Superior temporal gyrus (tissue), 1 donor: ENCODE measurements around the gene ANAPC4.

Experiments used
- DNase-seq: peaks from one replicate; pipeline ENCODE4 v3.0.0-alpha.2; 2016; ENCODE audit errors: extremely low spot score

Gene ANAPC4

DNA sequence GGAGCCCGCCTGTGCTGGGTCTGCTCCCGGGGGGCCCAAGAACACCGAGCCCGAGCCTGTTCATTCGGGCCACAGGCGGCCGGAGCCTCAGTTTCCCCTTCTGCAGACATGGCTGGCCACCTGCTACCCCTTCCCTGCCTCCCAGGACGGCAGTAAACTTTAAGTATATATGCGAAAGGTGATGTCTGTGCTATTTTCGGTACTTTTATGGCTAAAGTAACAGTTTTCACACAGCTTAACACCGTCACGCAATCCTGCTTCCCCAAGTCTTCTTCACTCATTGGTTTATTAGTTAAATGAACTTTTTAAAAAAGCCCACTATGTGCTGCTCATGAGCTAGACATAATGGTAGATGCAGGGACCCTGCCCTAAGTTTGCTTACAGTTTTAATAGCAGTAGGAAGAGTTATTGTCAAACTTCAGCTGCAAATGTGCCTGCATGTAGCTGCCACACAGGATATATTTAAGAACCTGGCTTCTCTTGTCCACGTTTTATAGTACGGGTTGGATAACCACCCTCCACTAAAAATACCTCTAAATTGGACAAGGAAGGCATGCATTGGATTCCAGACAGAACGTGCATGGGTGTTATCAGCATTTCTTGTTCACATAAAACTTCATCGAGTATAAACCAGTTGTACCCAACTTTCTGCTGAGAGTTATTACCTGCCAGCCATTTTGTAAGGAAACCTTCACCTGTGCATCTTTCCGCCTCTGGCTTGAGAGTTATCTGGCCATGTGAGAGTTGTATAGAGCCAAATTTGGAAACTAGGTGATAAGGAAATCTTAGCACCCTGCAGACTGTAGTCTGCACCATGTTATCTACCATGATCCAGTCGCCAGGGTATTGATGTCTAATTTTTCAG is 741 bp downstream of the ANAPC4 start:
- no peak for DNase-seq

DNA sequence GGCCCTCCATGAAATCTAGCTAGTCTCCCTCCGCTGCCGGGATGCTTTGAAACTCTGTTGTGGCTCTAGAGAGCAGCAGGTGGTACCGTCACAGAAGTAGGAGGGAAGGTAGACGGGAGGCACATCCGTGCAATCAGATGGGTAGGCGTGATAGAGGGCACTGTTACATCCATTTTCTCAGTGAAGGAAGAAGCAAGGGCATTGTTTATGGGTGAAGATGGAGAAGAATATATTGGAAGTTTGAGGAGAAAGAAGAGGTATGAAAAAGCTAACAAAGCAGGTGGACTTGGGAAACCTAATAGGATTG is 1.3 kb downstream of the ANAPC4 start:
- no peak for DNase-seq

DNA sequence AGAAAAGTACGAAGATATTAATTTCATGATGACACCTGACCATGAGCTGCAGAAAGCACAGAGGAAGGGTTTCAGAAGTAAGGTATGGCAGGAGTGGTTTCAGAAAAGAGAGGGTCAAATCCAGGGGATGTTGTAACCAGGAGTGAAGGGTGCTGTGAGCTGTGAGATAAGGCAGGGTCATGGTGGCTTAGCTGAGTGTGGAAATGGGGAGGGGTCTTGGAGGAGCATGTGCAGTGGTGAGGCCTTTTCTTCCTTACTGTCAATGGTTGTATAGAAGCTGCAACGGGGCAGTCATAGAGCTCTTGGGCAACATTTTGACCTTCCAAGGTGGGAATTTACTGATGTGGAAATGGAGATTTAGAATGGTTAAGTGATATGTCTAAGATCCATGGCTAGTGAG is 2.5 kb downstream of the ANAPC4 start:
- DNase-seq, result no peak

GRCh38 chr4:25383647-25384046 is 6.6 kb downstream of the ANAPC4 start:
- DNase-seq, result no peak

DNA sequence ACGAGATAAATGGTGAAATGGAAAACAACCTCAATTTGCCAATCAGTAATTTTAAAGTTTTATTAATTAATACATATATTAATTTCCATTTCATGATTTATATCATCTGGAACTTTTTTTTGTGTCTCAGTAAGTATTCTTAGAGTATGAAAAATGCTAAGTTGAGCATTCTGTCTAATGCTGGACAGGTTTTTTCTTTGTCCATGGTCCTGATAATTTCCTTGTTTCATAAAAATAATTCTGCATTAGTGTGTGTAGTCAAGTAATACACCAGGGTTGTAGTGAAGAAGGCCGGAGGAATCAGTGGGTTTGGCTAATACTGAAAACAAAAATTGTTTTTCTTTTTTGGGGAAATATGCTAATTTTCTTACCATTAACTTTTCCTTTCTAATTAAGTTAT is 9.9 kb downstream of the ANAPC4 start:
- no peak for DNase-seq

GRCh38 chr4:25397305-25397704 is 20.2 kb downstream of the ANAPC4 start:
- DNase-seq, result no peak

- no peak for DNase-seq
Measured at GRCh38 chr4:25399510-25399909, 22.4 kb downstream of the ANAPC4 start.

DNA sequence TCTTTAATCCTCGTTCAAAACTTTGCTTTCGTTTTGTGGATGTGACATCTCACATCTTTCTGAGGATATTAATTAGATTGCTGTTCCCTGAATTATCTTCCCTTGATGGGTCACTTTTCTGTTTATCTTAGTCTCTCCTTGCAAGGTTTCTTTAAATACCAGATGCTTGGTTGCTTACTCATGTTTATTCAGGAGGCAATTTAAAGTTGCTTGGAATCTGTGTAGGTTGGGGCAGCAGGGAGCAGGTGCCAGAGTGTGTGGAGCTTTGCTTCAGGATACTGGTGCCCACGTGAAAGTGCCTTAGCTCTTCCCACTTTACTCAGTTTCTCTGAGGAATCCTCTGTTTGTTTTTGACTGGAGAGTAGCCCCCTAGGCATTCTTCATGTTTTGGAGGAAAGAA is 24.0 kb downstream of the ANAPC4 start:
- DNase-seq, result no peak

GRCh38 chr4:25402521-25402920 is 25.5 kb downstream of the ANAPC4 start:
- no peak for DNase-seq

DNA sequence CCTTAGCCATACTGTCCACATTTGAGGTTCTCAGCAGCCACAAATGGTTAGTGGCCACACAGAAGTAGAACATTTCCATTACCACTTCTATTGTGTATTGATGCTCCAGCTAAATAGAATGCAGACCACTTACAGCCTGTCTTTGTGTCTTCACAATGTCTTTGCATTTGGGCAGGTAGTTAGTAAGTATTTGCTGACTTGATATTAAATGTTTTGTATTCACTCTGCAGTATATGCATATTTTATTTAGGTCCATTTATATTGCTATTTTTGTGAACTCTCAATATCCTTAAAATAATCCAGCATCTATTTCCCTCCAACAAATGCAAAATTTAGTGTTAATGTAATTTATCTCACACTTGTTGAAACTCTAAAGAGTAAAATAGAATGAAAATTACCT is 26.6 kb downstream of the ANAPC4 start:
- no peak for DNase-seq

- DNase-seq, result no peak
Measured at GRCh38 chr4:25405453-25405852, 28.4 kb downstream of the ANAPC4 start.

DNA sequence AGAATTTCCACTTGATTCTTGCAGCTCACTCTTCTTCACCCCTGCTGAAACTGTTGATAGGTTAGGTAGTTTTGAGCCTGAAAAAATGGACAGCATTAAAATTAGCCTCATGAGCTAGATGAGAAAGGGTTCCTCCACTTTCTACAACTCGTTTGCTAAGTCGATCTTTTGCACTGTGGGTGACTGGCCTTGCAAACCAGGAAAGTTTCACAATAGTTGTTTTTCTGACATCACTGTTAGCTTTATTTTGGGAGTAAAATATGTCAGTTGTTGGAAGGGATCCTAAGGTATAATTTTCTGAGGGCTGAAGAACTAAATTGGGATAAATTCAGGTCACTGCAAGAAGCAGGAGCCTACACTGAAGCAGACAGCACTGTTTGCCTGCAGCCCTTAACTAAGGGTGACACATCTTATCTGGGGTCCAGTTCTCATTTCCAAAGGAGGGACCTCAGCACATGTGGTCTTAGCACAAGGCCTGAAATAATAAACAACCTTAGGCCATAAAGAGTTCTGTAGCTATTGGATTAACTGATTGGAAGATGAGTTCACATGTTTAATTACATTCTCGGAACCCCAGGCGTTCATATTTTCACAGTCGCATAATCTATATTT is 29.1 kb downstream of the ANAPC4 start:
- no peak for DNase-seq

- no peak for DNase-seq
Measured at GRCh38 chr4:25410820-25411529, 33.9 kb downstream of the ANAPC4 start.

- DNase-seq, result no peak
Measured at GRCh38 chr4:25413261-25413660, 36.2 kb downstream of the ANAPC4 start.

DNA sequence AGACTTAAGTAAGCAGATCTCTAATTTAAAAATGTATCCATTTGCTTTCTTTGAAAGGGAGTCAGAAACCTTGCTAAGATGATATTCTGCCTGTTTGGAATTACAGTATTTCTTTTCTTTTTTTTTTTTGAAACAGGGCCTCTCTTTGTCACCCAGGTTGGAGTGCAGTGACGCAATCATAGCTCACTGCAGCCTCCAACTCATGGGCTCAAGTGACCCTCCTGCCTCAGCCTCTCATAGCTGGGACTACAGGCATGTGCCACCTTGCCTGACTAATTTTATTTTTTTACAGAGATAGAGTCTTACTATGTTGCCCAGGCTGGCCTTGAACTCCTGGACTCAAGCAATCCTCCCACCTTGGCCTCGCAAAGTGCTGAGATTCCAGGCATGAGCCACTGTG is 40.0 kb downstream of the ANAPC4 start:
- no peak for DNase-seq

- DNase-seq, result no peak
Measured at GRCh38 chr4:25420931-25421330, 43.9 kb downstream of the ANAPC4 start.

- DNase-seq, result no peak
Measured at GRCh38 chr4:25421816-25422525, 44.9 kb downstream of the ANAPC4 start.

- DNase-seq, result no peak
Measured at GRCh38 chr4:25423548-25423947, 46.5 kb downstream of the ANAPC4 start.

- DNase-seq, result no peak
Measured at GRCh38 chr4:25424539-25425228, 47.6 kb downstream of the ANAPC4 start.

DNA sequence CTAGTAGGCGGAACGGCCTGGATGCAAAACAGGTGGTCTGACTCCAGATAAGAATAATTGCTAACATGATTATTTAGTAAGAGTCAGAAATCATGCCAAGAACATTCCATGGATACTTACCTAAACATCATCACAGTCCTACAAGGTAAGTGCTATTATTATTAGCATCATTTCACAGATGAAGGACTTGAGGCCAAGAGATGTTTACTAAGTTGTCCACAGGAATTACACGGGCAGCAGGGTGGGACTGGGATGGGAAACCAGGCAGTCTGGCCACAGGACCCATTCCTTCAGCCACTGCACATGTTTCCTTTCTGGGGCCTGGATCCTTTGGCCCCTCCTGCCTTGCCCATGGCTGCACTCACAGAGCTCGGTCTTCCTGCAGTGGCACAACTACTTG is 48.3 kb downstream of the ANAPC4 start:
- DNase-seq, result no peak

DNA sequence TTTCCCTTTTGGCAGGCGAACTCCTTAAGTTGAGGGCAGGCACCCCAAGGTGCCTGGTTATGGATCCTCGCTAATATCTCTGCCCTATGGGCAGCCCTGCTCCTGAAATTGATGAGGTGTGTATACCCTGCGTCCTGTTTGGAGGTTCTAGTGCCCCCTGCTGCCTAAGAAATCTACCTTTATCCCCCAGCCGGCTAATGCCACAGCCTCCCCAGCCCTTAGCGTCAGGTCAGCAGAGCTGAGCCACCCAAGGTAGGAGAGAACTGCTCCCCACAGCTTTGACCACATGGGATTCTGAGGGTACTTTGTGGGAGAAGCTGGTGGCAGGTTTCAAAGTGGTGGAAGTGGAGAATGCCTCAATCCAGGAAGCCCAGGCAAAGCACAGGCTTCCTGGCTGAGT is 50.8 kb downstream of the ANAPC4 start:
- DNase-seq, result no peak

DNA sequence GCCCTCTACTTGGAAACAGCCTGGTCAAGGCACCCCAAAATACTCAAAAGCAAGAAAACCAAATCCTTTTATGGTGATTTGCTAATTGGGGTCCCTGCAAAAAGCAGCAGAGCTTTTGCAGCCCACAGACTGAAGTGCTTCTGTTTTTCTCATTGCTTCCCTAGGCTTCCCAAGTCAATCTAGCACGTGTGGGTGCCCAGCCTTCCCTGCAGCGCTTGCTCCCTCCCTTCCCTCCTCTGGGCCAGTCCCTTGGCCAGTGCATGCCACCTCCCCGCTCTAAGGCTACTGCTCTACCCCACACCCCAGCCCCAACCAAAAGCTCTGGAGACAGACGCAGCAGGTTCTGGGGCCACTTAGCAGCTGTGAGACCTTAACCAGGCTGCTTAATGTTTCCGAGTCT is 53.6 kb downstream of the ANAPC4 start:
- DNase-seq, result no peak
